ENCODE data around the gene GIT2.

- TF ChIP-seq CTCF (conservative IDR thresholded peaks at IDR 0.05), result no peak
- no peak for TF ChIP-seq EZH2 (IDR thresholded peaks at IDR 0.05; ENCODE audit: low read depth)
Measured at GRCh38 chr12:109932878-109933503, 63.2 kb downstream of the GIT2 start.
